GM23338 (cell line): ENCODE data around the gene RPS6KA5. TPM values are rescaled to one million over a fixed set of nuclear protein-coding genes. Genes with fewer than 3 reads are reported as not detected.

ENCODE experiments used
- ATAC-seq: fragments of 200-7000 bp; cut with Tn5 transposase; 3 replicates; pipeline ENCODE4 v1.9.1; 2020
- DNase-seq: peaks from one replicate; pipeline ENCODE4 v3.0.0-alpha.2; 2015; ENCODE audit warnings: low spot score
- H2AFZ ChIP-seq: fragments of 200-600 bp; sonication (generic); 2 replicates; pipeline ENCODE4 v1.8.0; 2016; ENCODE audit warnings: antibody characterized with exemption, mild to moderate bottlenecking, moderate library complexity
- H3F3A ChIP-seq: fragments of 200-600 bp; sonication (generic); replicated peaks from 2 replicates; pipeline ENCODE4 v1.8.0; 2017; ENCODE audit warnings: antibody characterized with exemption, mixed run types, low read depth
- H3K27ac ChIP-seq: fragments of 200-600 bp; sonication (generic); 2 replicates; pipeline ENCODE4 v1.6.1; 2016; ENCODE audit warnings: low read depth
- H3K27me3 ChIP-seq: fragments of 200-600 bp; sonication (generic); 2 replicates; pipeline ENCODE4 v1.8.0; 2016; ENCODE audit warnings: mild to moderate bottlenecking, mixed run types, moderate library complexity; ENCODE audit not compliant: insufficient read depth
- H3K36me3 ChIP-seq: fragments of 200-600 bp; sonication (generic); 2 replicates; pipeline ENCODE4 v1.8.0; 2016; ENCODE audit warnings: mild to moderate bottlenecking; ENCODE audit not compliant: insufficient read depth
- H3K4me1 ChIP-seq: fragments of 200-600 bp; sonication (generic); 2 replicates; pipeline ENCODE4 v1.8.0; 2016; ENCODE audit warnings: mild to moderate bottlenecking, moderate library complexity; ENCODE audit not compliant: insufficient read depth
- H3K4me2 ChIP-seq: fragments of 200-600 bp; sonication (generic); 2 replicates; pipeline ENCODE4 v1.7.1; 2017; ENCODE audit warnings: mixed run types
- H3K4me3 ChIP-seq: fragments of 200-600 bp; sonication (generic); 2 replicates; pipeline ENCODE4 v1.6.1; 2016; ENCODE audit warnings: mixed run types
- H3K79me2 ChIP-seq: fragments of 200-600 bp; sonication (generic); replicated peaks from 2 replicates; pipeline ENCODE4 v1.8.0; 2017; ENCODE audit warnings: mild to moderate bottlenecking; ENCODE audit not compliant: insufficient read depth
- H3K9me2 ChIP-seq: fragments of 200-600 bp; sonication (generic); 2 replicates; pipeline ENCODE4 v1.8.0; 2017; ENCODE audit not compliant: insufficient read depth
- H4K20me1 ChIP-seq: fragments of 200-600 bp; sonication (generic); replicated peaks from 2 replicates; pipeline ENCODE4 v1.8.0; 2017; ENCODE audit warnings: mild to moderate bottlenecking; ENCODE audit not compliant: insufficient read depth
- H3K27ac Mint-ChIP-seq: 2 replicates; pipeline ENCODE4 v1.8.0; 2020; ENCODE audit warnings: inconsistent platforms, mild to moderate bottlenecking, moderate library complexity, mixed read lengths
- H3K27me3 Mint-ChIP-seq: 3 replicates; pipeline ENCODE4 v1.8.0; 2022; ENCODE audit warnings: low read depth, mild to moderate bottlenecking, moderate library complexity, mixed read lengths, inconsistent platforms; ENCODE audit not compliant: insufficient read depth, poor library complexity
- H3K36me3 Mint-ChIP-seq: 3 replicates; pipeline ENCODE4 v1.8.0; 2021; ENCODE audit warnings: low read depth, mild to moderate bottlenecking, inconsistent platforms, moderate library complexity, mixed read lengths
- H3K4me1 Mint-ChIP-seq: 3 replicates; pipeline ENCODE4 v1.8.0; 2020; ENCODE audit warnings: mild to moderate bottlenecking, inconsistent platforms, mixed read lengths
- H3K4me3 Mint-ChIP-seq: 3 replicates; pipeline ENCODE4 v1.8.0; 2021; ENCODE audit warnings: moderate library complexity, mild to moderate bottlenecking, inconsistent platforms, mixed read lengths
- H3K9me3 Mint-ChIP-seq: 3 replicates; pipeline ENCODE4 v1.8.0; 2020; ENCODE audit warnings: moderate library complexity, mild to moderate bottlenecking, inconsistent platforms, mixed read lengths
- CREB1 ChIP-seq: fragments of 250-450 bp; sonication (Bioruptor Pico); IDR thresholded peaks from 2 replicates; pipeline ENCODE4 v1.5.0; 2020; ENCODE audit warnings: low read depth, mild to moderate bottlenecking, moderate library complexity
- EZH2phosphoT487 ChIP-seq: fragments of 200-600 bp; sonication (generic); IDR thresholded peaks from one replicate; pipeline ENCODE4 v1.8.1; 2018; ENCODE audit warnings: antibody characterized with exemption; ENCODE audit not compliant: unreplicated experiment
- JUNB ChIP-seq: IDR thresholded peaks from one replicate; pipeline ENCODE4 v1.6.1; 2016; ENCODE audit warnings: antibody characterized with exemption; ENCODE audit not compliant: unreplicated experiment
- NANOG ChIP-seq: IDR thresholded peaks from 2 replicates; pipeline ENCODE4 v1.6.1; 2016; ENCODE audit warnings: antibody characterized with exemption, borderline replicate concordance
- POLR2AphosphoS5 ChIP-seq: IDR thresholded peaks from 2 replicates; pipeline ENCODE4 v1.6.1; 2016; ENCODE audit warnings: antibody characterized with exemption, low read depth
- STAT1 ChIP-seq: IDR thresholded peaks from one replicate; pipeline ENCODE4 v1.6.1; 2016; ENCODE audit warnings: antibody characterized with exemption; ENCODE audit not compliant: unreplicated experiment
- ZNF331 ChIP-seq: fragments of 250-450 bp; sonication (Bioruptor Pico); IDR thresholded peaks from 2 replicates; pipeline ENCODE4 v1.5.0; 2020; ENCODE audit warnings: low read depth, mild to moderate bottlenecking, moderate library complexity
- polyA plus RNA-seq: library from polyadenylated mRNA; unstranded; fragments of >200 nt; fragmentation: Nextera tagmentation; extraction: Ambion mirVana; gene quantifications from 2 replicates; pipeline ENCODE4 v1.2.1, GENCODE V29; 2016
- total RNA-seq: library from RNA; depleted of rRNA; stranded (reverse); fragments of >200 nt; shearing (Covaris generic); gene quantifications from 2 replicates; pipeline ENCODE4 v1.2.3, GENCODE V29; 2014
- TF ChIP-seq, protein P1 (sequence below): IDR thresholded peaks from 2 replicates; pipeline ENCODE4 v1.6.1; 2016; ENCODE audit warnings: antibody characterized with exemption

Gene RPS6KA5
- total and polyA plus RNA-seq, 2 experiments from 2014 or later: 2.1 to 2.4 TPM

DNA sequence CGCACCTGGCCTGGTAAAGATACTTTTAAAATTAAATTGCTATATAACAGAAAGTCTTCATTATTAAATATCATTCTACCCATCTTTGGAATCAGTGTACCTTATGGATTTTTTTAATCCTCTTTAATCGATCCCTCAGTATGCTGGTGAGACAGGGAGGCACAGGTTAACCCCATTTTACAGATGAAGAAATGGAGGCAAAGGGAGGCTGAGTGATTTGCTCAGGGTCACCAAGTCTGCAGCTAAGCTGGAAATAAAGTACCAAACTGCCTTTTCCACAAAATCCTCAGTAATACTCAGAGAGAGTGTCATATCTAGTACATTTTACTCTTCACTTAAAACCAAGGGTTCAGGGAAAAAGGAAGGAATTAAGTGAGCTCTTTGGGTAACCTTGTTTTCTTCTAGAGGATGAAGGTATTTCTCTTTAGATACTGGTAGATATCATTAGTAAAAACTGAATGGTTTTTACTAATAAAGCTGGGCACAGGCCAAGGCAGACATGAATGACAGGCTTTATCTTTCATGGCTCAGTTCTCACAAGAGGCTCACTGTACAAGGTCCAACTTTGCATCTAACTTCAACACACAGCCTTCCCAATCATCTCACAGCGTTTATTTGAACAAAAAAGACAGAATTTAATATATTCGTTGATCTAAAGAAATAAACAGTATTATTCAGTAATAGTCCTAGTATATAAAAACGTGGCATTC lies 209.0 kb downstream of the RPS6KA5 start:
- peaks cover 2% of the 10 kb centered on the region; the same call in 1 of the 3 replicates for H3K4me1 Mint-ChIP-seq
- no peak overlapping the region for H3K4me2 ChIP-seq
- ATAC-seq (no peak), DNase-seq (no peak)
- H3K27ac ChIP-seq: peak overlapping the region; percentile 39; the same call in 1 of the 2 replicates
- H3K9me3 Mint-ChIP-seq: no peaks in the 10 kb centered on the region
- no peak overlapping the region for H3K4me3 Mint-ChIP-seq
- H4K20me1 ChIP-seq: no peaks in the 10 kb centered on the region
- no peaks in the 10 kb centered on the region for H3K27me3 Mint-ChIP-seq
- H3K4me3 ChIP-seq: no peak overlapping the region
- no peaks in the 10 kb centered on the region for H3K27me3 ChIP-seq
- H3K36me3 ChIP-seq: no peaks in the 10 kb centered on the region
- H3F3A ChIP-seq: no peaks in the 10 kb centered on the region
- H3K27ac Mint-ChIP-seq: no peak overlapping the region
- TF ChIP-seq, protein P1, sequence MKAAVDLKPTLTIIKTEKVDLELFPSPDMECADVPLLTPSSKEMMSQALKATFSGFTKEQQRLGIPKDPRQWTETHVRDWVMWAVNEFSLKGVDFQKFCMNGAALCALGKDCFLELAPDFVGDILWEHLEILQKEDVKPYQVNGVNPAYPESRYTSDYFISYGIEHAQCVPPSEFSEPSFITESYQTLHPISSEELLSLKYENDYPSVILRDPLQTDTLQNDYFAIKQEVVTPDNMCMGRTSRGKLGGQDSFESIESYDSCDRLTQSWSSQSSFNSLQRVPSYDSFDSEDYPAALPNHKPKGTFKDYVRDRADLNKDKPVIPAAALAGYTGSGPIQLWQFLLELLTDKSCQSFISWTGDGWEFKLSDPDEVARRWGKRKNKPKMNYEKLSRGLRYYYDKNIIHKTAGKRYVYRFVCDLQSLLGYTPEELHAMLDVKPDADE: no peak
- no peak for TF ChIP-seq JUNB
- TF ChIP-seq NANOG: no peak
- TF ChIP-seq ZNF331: no peak
- no peak for TF ChIP-seq POLR2AphosphoS5
- no peak for TF ChIP-seq EZH2phosphoT487
- TF ChIP-seq CREB1 (CRISPR knock-in tag): no peak
- no peak for TF ChIP-seq STAT1
- no peaks in the 10 kb centered on the region for H3K4me1 ChIP-seq
- H3K79me2 ChIP-seq: no peaks in the 10 kb centered on the region
- H2AFZ ChIP-seq: no peak overlapping the region
- peaks cover 2% of the 10 kb centered on the region; the same call in 1 of the 2 replicates for H3K9me2 ChIP-seq
- no peaks in the 10 kb centered on the region for H3K36me3 Mint-ChIP-seq

DNA sequence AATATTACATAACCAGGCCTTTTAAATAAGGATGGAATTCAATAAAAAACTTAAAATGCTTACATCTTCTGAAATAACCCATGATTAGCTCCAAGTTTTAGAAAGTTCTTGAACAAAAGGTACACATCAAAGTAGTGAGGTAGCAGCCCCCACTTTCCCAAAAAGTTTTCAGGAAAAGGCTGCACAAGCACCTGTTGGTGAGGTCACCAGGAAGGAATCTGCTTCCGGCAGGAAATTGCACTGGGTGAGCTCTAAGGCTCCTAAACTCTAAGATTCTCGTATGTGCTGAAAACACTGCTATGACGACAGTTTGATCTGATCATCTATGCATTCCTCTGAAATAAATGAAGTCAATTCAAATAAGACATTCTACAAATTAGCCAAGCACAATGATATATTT lies 210.0 kb downstream of the RPS6KA5 start:
- Histone ChIP-seq H3K27me3 (no peaks in the 10 kb centered on the region), H3F3A (no peaks in the 10 kb centered on the region), H3K9me2 (peaks cover 9% of the 10 kb centered on the region; the same call in 1 of the 2 replicates), H4K20me1 (no peaks in the 10 kb centered on the region), H3K79me2 (no peaks in the 10 kb centered on the region), H3K4me1 (no peaks in the 10 kb centered on the region), H3K4me2 (no peak overlapping the region), H2AFZ (no peak overlapping the region), H3K27ac (no peak overlapping the region), H3K4me3 (no peak overlapping the region), H3K36me3 (no peaks in the 10 kb centered on the region)
- no peak for TF ChIP-seq STAT1
- TF ChIP-seq, protein P1: peak; percentile 33; the same call in 1 of the 2 replicates
- Mint-ChIP-seq H3K36me3 (no peaks in the 10 kb centered on the region), H3K4me3 (no peak overlapping the region), H3K9me3 (no peaks in the 10 kb centered on the region), H3K27ac (0 out of 2 replicates have a peak overlapping the region, but pooled peaks have one; percentile 67), H3K4me1 (peaks cover 2% of the 10 kb centered on the region; the same call in 1 of the 3 replicates), H3K27me3 (no peaks in the 10 kb centered on the region)
- DNase-seq (peak; percentile 82), ATAC-seq (peak; percentile 83)
